GM12878 (cell line): Measurements from ENCODE around the gene LTC4S. TPM values are rescaled to one million over a fixed set of nuclear protein-coding genes. Genes with fewer than 3 reads are reported as not detected.
A peak's percentile ranks its signal among the peaks of the same experiment; 100 is the strongest.

ENCODE experiments used
- CUX1 ChIP-seq: IDR thresholded peaks from 2 replicates; pipeline ENCODE4 v1.6.1; 2012; ENCODE audit warnings: improper control_type of control experiment, low read depth, low read length; ENCODE audit not compliant: insufficient replicate concordance
- EGR1 ChIP-seq, 2 experiments: IDR thresholded peaks; 1 replicate in 1 of 2; 2 replicates in 1 of 2; pipeline ENCODE4 v1.6.1; 2011 to 2012; ENCODE audit warnings: low read depth in 2 of 2, low read length in 2 of 2, borderline replicate concordance in 1 of 2, mild to moderate bottlenecking in 1 of 2, moderate library complexity in 1 of 2
- FOXK2 ChIP-seq: fragments of 450-650 bp; IDR thresholded peaks from 2 replicates; pipeline ENCODE4 v1.6.1; 2017; ENCODE audit warnings: mild to moderate bottlenecking, moderate library complexity
- MAX ChIP-seq: IDR thresholded peaks from 2 replicates; pipeline ENCODE4 v1.6.1; 2012; ENCODE audit warnings: low read depth, low read length, improper control_type of control experiment
- MTA2 ChIP-seq: fragments of 450-650 bp; IDR thresholded peaks from 2 replicates; pipeline ENCODE4 v1.6.1; 2016; ENCODE audit warnings: low read depth, mild to moderate bottlenecking, moderate library complexity
- NR2C2 ChIP-seq: IDR thresholded peaks from 2 replicates; pipeline ENCODE4 v1.6.1; 2011; ENCODE audit warnings: borderline replicate concordance, low read depth; ENCODE audit not compliant: control insufficient read depth, insufficient read length
- RB1 ChIP-seq: fragments of 450-650 bp; formaldehyde crosslinking; IDR thresholded peaks from 2 replicates; pipeline ENCODE4 v1.6.1; 2017; ENCODE audit warnings: mild to moderate bottlenecking, borderline replicate concordance
- REST ChIP-seq: IDR thresholded peaks from 2 replicates; pipeline ENCODE4 v1.6.1; 2012; ENCODE audit warnings: mild to moderate bottlenecking, low read depth, low read length
- RFX5 ChIP-seq: IDR thresholded peaks from 2 replicates; pipeline ENCODE4 v1.6.1; 2011; ENCODE audit warnings: low read depth, low read length, improper control_type of control experiment
- TARDBP ChIP-seq: IDR thresholded peaks from 2 replicates; pipeline ENCODE4 v1.6.1; 2016; ENCODE audit warnings: borderline replicate concordance
- TCF12 ChIP-seq: IDR thresholded peaks from 2 replicates; pipeline ENCODE4 v1.6.1; 2011; ENCODE audit warnings: low read depth, mild to moderate bottlenecking, low read length
- USF2 ChIP-seq: IDR thresholded peaks from 2 replicates; pipeline ENCODE4 v1.6.1; 2011; ENCODE audit warnings: low read depth, low read length, improper control_type of control experiment, borderline replicate concordance
- ZBTB40 ChIP-seq: fragments of 450-650 bp; IDR thresholded peaks from 2 replicates; pipeline ENCODE4 v1.6.1; 2016; ENCODE audit warnings: mild to moderate bottlenecking, moderate library complexity, borderline replicate concordance
- ZSCAN29 ChIP-seq: fragments of 450-650 bp; IDR thresholded peaks from 2 replicates; pipeline ENCODE4 v1.6.1; 2017; ENCODE audit warnings: mild to moderate bottlenecking, moderate library complexity
- ZZZ3 ChIP-seq: IDR thresholded peaks from 2 replicates; pipeline ENCODE4 v1.6.1; 2011; ENCODE audit warnings: low read depth; ENCODE audit not compliant: control insufficient read depth, insufficient read length
- polyA plus RNA-seq, 11 experiments: library from polyadenylated mRNA; depleted of rRNA in 4 of 11; unstranded in 6 of 11; stranded (reverse) in 5 of 11; fragments of >200 nt; fragmentation: Nextera tagmentation in 4 of 11; fragmentation: Illumina TruSeq in 1 of 11; extraction: Ambion mirVana in 4 of 11; extraction: Trizol in 1 of 11; gene quantifications; 1 replicate in 1 of 11; 2 replicates in 10 of 11; pipeline versions ENCODE4 v1.2.1 to v1.2.3, GENCODE V29; 2011 to 2016; ENCODE audit warnings: inconsistent platforms in 2 of 11, missing spikeins in 2 of 11, low read depth in 1 of 11
- total RNA-seq, 4 experiments: library from RNA; depleted of rRNA in 3 of 4; stranded (reverse); fragments of >200 nt in 3 of 4; fragmentation: Illumina TruSeq in 1 of 4; extraction: Trizol in 1 of 4; gene quantifications; 2 replicates each; pipeline versions ENCODE4 v1.2.1 to v1.2.3, GENCODE V29; 2013 to 2021

LTC4S gene
- total and polyA plus RNA-seq, 10 of the 15 experiments (the other 5 are each of a cell fraction or from before 2014, with no cell fraction given): 0.78 to 3.6 (median 1.8) TPM; not detected in 5

- TF ChIP-seq USF2: peak; percentile 82
- no peak for TF ChIP-seq ZBTB40
- TF ChIP-seq EGR1 (IDR thresholded peaks at IDR 0.05; ENCODE audit: borderline replicate concordance in 1 of 2, low read depth in 2 of 2, low read length in 2 of 2): peak in 1 of 2 experiments; percentile 32; a peak in 1 of 3 replicates
- TF ChIP-seq REST: 0 out of 2 replicates have a peak, but pooled peaks have one; percentile 38
- TF ChIP-seq TCF12: peak; percentile 81
- no peak; the same call in none of the 2 replicates for TF ChIP-seq MAX
- no peak for TF ChIP-seq RFX5
- TF ChIP-seq RB1: no peak
- TF ChIP-seq MTA2: peak; percentile 52; the same call in 1 of the 2 replicates
- TF ChIP-seq TARDBP: peak; percentile 34; the same call in 1 of the 2 replicates
- peak; percentile 93 for TF ChIP-seq FOXK2
- TF ChIP-seq ZZZ3: no peak
- TF ChIP-seq CUX1: no peak
- no peak for TF ChIP-seq ZSCAN29
- no peak for TF ChIP-seq NR2C2
Observed at GRCh38 chr5:179818746-179819295, 25.0 kb downstream of the LTC4S start (continued).
